Mesothelial cell of epicardium (in vitro differentiated cells): ENCODE data around the gene SPARC. TPM values are rescaled to one million over a fixed set of nuclear protein-coding genes. Genes with fewer than 3 reads are reported as not detected.

ENCODE experiments used
- DNase-seq, 2 experiments: peaks; one replicate each; pipeline ENCODE4 v3.0.0; 2021; ENCODE audit warnings: low spot score in 2 of 2; ENCODE audit not compliant: unreplicated experiment in 2 of 2
- H3K27ac Mint-ChIP-seq: 2 replicates; pipeline ENCODE4 v1.8.0; 2021; ENCODE audit warnings: mixed read lengths
- H3K27me3 Mint-ChIP-seq: 2 replicates; pipeline ENCODE4 v1.8.0; 2021; ENCODE audit warnings: low read depth, mixed read lengths
- H3K36me3 Mint-ChIP-seq: 2 replicates; pipeline ENCODE4 v1.8.0; 2021; ENCODE audit warnings: mixed read lengths
- H3K4me1 Mint-ChIP-seq: 2 replicates; pipeline ENCODE4 v1.8.0; 2021; ENCODE audit warnings: mixed read lengths
- H3K4me3 Mint-ChIP-seq: 2 replicates; pipeline ENCODE4 v1.8.0; 2021; ENCODE audit warnings: mild to moderate bottlenecking, moderate library complexity, mixed read lengths
- H3K9me3 Mint-ChIP-seq: 2 replicates; pipeline ENCODE4 v1.8.0; 2021; ENCODE audit warnings: mixed read lengths
- total RNA-seq: library from RNA; stranded (reverse); gene quantifications from 3 replicates; pipeline ENCODE4 v1.2.1, GENCODE V29; 2021
- TF ChIP-seq, protein P1 (sequence below): fragments of 200-600 bp; sonication (generic); IDR thresholded peaks from one replicate; pipeline ENCODE4 v1.5.0; 2021; ENCODE audit warnings: antibody characterized with exemption; ENCODE audit not compliant: unreplicated experiment

The SPARC gene
- total RNA-seq, 1 donor from 2014 or later = 2,843 TPM

GRCh38 chr5:151620461-151620840 is 66.3 kb downstream of the SPARC start:
- TF ChIP-seq, protein P1, sequence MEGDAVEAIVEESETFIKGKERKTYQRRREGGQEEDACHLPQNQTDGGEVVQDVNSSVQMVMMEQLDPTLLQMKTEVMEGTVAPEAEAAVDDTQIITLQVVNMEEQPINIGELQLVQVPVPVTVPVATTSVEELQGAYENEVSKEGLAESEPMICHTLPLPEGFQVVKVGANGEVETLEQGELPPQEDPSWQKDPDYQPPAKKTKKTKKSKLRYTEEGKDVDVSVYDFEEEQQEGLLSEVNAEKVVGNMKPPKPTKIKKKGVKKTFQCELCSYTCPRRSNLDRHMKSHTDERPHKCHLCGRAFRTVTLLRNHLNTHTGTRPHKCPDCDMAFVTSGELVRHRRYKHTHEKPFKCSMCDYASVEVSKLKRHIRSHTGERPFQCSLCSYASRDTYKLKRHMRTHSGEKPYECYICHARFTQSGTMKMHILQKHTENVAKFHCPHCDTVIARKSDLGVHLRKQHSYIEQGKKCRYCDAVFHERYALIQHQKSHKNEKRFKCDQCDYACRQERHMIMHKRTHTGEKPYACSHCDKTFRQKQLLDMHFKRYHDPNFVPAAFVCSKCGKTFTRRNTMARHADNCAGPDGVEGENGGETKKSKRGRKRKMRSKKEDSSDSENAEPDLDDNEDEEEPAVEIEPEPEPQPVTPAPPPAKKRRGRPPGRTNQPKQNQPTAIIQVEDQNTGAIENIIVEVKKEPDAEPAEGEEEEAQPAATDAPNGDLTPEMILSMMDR = no peak
- no peaks in the 10 kb centered on the region for H3K36me3 Mint-ChIP-seq
- H3K9me3 Mint-ChIP-seq = no peaks in the 10 kb centered on the region
- no peaks in the 10 kb centered on the region for H3K27me3 Mint-ChIP-seq
- DNase-seq = no peak
- no peak overlapping the region for H3K4me3 Mint-ChIP-seq
- H3K27ac Mint-ChIP-seq = peak overlapping the region; percentile 67
- peaks cover 31% of the 10 kb centered on the region for H3K4me1 Mint-ChIP-seq

- Mint-ChIP-seq H3K27me3 (no peaks in the 10 kb centered on the region), H3K4me3 (no peak overlapping the region), H3K9me3 (no peaks in the 10 kb centered on the region), H3K27ac (peak overlapping the region; percentile 67), H3K4me1 (peaks cover 36% of the 10 kb centered on the region), H3K36me3 (no peaks in the 10 kb centered on the region)
- TF ChIP-seq, protein P1 = no peak
- no peak for DNase-seq
Observed at GRCh38 chr5:151619812-151620460, 66.8 kb downstream of the SPARC start.

DNA sequence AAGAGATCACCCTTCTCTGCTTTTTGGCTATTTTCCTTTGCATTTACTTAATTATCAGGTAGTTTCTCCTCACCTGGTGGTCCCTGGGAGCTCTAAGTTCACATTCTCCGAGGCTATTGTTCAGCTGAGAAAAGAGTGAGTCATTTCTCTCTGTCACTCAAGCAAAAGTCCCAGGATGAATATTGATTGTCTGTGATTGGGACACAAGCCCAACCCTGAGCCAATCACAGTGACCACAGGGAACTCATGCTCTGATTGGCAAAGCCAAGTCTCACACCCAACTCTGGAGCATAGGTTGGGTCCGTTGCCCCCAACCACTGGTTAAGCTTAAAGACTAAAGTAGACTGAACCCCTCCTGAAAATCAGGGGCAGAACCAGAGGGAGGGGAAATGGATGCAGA is 67.8 kb downstream of the SPARC start:
- TF ChIP-seq, protein P1 = no peak
- H3K27ac Mint-ChIP-seq = no peak overlapping the region
- H3K9me3 Mint-ChIP-seq = no peaks in the 10 kb centered on the region
- no peak for DNase-seq
- peaks cover 43% of the 10 kb centered on the region for H3K4me1 Mint-ChIP-seq
- H3K4me3 Mint-ChIP-seq = no peak overlapping the region
- no peaks in the 10 kb centered on the region for H3K27me3 Mint-ChIP-seq
- H3K36me3 Mint-ChIP-seq = no peaks in the 10 kb centered on the region

DNA sequence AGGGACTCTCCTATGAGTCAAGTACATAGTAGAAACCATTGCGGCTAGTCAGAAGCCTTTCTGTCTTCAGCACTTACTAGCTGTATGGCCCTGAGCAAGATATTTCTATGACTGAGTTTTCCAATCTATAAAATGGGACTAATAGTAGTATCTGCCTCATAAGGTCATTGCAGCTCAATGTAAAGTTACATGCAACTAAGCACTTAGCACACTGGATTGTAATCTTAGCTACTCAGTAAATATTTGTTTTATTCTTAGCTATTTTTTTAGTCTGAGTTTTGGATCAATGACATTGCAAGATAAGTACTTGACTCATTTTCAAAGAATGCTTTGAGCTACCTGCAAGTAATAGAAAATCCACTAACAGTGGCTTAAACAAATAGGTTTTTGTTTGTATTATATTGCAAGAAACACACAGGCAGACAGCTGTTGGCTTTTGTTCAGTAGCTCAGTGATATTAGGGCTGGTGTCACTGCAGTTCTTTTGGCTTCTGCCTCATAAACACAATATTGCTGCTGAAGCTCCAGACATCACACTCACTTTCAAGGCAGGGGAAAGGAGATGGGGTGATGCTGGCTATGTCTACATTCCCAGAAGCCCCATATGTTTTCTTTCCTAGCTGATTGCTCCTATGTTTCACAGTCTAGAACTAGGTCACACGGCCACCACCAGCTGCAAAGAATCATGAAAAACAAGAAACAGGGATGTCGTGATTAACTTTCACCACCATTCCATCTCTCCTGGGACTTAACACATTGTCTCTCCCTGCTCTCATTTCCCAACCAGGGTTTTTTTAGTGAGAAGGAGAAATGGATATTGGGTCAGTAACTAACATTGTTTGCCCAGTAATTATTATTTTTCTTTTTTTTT is 68.6 kb downstream of the SPARC start:
- Mint-ChIP-seq H3K27ac (no peak overlapping the region), H3K27me3 (no peaks in the 10 kb centered on the region), H3K4me1 (peaks cover 51% of the 10 kb centered on the region), H3K9me3 (no peaks in the 10 kb centered on the region), H3K4me3 (no peak overlapping the region), H3K36me3 (no peaks in the 10 kb centered on the region)
- DNase-seq = no peak
- TF ChIP-seq, protein P1 = no peak

- Mint-ChIP-seq H3K36me3 (no peaks in the 10 kb centered on the region), H3K27ac (no peak overlapping the region), H3K9me3 (no peaks in the 10 kb centered on the region), H3K27me3 (no peaks in the 10 kb centered on the region), H3K4me1 (peaks cover 54% of the 10 kb centered on the region), H3K4me3 (no peak overlapping the region)
- no peak for DNase-seq
- TF ChIP-seq, protein P1 = no peak
Observed at GRCh38 chr5:151617383-151617840, 69.3 kb downstream of the SPARC start.
